NCI-H510A (cell line): ENCODE results near the gene GJB5.

Experiments used
- DNase-seq: peaks from one replicate; lab custom pipeline; 2025; lab: John Stamatoyannopoulos, UW

GJB5 gene

DNA sequence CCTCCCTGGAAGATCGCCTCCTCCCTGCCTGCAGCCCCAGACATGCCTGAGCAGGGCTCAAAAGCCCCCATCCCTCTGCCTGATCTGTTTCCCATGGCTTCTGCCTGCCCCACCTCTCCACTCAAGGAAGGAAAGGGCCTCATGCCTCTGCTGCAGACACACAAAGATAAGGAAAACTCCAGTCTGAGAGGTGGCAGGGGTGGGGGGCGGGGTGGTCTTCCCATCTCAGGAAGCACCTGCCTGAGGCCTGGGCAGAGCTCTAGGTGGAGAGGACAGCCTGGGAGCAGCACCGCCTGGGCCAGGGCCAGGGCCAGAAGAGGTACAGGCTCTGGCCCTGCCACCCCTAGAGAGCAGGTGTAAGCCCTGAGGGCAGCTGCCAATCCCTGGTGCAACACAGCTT is 22.1 kb downstream of the GJB5 start:
- no peak for DNase-seq

DNA sequence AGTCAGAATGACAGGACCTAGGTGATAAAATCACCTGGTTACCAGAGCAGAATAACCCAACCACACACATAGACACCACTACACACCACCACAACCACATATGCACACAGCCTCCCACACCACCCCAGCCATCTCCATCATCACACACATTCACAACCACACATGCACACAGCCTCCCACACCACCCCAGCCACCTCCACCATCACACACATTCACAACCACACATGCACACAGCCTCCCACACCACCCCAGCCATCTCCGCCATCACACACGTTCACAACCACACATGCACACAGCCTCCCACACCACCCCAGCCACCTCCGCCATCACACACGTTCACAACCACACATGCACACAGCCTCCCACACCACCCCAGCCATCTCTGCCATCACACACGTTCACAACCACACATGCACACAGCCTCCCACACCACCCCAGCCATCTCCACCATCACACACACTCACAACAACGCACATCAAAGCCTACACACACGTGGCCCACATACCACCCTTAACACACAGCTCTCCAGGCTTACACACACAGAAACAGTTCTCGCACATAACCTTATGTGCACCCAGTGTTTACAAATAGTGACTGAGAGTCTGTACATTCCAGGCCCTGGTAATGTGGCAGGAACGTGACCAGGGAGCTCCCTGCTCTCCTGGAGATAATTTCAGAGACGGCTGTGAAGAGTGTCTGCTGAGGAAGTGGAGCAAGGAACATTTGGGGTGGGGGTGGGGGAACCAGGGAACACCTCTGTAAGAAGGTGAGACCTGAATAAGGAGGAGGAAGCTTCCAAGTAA is 22.9 kb downstream of the GJB5 start:
- DNase-seq = no peak

DNA sequence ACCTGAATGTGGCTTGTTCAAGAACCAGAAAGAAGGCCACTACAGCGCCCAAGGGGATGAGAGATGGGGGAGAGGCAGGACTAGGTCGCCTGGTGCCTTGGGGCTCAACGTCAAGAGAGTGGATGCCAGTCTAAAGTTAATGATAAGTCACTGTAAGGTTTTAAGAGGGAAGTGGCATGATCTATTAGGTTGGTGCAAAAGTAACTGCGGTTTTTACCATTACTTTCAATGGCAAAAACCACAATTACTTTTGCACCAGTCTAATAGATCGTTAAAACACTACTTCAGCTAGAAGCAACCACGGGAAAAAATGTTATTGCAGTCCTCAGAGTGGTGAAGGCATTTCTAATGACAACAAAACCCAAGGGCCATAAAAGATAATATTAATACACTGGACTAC is 23.5 kb downstream of the GJB5 start:
- DNase-seq = no peak

DNA sequence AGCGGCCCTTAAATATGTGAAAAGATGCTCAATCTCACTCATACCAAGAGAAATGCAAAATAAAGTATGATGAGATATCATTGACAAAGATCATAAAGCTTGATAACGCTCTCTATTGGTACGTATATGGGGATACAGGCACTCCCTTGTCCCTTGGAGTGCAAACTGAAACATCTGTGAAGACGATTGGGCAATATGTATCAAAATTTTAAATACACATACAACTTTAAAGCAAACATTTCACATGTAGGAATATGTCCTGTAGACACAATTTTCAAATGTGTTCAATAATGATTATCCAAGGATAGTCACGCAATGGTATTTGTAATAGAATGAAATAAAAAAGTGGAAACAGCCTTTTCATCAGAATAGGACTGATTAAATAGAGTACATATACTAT is 24.2 kb downstream of the GJB5 start:
- no peak for DNase-seq

DNA sequence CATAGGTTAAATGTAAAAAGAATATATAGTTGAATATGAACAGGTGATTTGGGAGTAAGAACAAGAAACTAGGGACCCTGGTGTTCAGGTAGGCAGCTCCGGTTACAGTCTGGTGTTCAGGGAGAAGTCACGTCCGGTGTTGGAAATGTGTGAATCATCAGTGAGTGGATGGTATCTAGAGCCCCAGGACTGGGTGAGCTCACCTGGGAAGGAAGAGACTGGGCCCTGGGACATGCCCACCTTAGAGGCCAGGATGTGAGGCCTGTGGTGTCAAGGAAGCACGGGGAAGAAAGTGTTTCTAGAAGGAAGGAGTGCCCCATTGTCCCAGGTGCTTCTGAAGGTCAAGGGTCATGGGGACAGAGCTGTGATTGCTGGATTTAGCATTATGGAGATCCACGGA is 24.7 kb downstream of the GJB5 start:
- DNase-seq = no peak

DNA sequence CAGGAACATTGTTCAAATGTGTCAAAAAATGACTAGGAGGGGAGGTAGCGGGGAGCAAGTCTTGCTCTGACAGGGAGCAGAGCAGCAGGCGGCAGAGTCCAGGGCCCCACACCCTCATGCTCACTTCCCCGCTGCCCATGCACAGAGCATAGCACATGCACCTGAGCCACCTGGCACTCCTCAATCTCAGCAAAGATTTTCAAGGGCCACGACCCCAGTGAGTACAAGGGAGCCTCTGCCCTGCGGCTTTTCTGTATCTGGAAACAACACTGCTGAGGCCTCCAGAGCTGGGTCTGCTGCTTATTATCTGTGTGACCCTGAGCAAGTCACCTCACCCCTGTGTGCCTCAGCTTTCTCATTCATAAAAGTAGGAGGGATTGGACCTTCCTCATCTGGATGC is 25.1 kb downstream of the GJB5 start:
- DNase-seq = no peak

DNA sequence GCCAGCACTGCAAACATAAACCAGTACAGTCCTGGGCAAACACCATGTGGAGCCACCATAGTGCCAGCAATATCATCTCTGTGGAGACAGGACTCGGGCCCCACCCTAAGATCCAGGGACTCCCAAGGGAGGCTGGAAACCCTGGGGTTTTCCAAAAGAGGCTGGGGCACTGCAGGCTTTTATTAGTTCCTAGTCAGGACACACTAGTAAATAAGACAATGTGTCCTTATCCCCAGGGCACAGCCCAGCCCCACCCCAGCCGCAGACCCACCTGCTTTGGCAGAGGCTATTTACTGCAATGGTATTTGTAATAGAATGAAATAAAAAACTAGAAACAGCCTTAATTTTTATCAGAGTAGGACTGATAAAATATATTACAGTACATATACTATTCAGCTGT is 25.7 kb downstream of the GJB5 start:
- no peak for DNase-seq

DNA sequence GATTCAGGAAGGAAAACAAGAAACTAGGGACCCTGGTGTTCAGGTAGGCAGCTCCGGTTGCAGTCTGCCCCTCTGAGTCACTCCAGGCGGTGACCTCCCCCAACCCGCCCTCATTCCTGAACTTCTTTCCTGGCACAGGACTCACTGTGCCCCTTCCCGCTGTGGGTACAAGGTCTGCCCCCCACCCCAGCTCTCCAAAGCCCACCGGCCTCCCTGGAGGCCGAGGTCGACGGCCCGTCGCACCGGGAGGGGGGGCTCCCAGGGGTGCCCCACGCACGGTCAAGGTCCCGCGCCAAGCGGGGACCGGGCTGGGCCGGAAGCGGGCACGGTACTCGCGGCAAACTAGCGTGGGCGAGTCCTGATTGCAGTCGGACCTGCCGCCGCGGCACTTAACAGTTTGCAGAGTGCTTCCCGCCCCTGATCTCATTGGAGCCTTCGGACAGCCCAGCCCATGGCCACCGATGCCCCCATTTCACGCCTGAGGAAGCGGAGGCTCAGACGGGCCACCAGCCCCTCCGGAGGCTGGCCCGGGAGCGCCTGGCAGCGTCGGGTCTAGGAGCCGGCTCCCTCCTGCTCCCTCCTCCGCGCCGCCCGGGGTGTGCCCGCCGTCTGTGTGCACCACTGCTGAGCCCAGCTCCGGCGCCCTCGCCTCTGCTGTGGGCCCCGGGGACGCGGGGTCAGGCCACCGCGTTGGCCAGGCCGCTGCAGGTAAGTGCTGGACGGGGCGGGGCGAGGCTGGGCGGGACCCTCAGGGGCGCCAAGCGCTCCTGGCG is 26.4 kb downstream of the GJB5 start, which contains the start of gene GJB3:
Gene GJB3 (plus strand): TSS at position 144 of the 773 bp plus-strand sequence. CDS start 3,549 bp downstream, outside the sequence.
- DNase-seq = peak; percentile 76

DNA sequence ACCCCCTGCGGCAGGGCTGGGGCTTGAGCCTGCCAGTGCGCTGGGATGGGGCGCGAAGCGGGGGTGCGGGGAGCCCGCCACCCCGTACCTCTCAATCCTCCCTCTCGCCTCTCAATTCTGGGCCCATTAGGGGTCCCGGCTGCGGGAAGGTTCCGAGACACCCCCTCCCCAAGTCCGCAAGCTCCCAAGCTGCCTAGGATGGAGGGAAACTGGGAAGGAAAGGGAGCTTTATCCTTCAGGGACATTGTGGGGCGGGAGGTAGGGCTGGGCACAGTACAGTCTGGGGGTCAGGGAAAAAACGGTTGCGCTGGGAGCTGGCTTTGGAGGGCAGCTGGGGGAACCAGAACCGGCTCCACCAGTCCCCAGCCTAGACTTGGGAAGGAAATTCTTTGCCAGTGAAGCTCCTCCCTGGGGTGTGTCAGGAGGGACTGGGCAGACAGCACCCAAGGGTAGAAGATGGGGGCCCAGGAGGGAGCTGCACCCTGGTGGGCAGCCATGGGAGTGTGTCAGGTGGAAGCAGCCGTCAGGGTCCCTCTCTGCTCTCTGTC is 27.1 kb downstream of the GJB5 start:
- peak; percentile 55 for DNase-seq

DNA sequence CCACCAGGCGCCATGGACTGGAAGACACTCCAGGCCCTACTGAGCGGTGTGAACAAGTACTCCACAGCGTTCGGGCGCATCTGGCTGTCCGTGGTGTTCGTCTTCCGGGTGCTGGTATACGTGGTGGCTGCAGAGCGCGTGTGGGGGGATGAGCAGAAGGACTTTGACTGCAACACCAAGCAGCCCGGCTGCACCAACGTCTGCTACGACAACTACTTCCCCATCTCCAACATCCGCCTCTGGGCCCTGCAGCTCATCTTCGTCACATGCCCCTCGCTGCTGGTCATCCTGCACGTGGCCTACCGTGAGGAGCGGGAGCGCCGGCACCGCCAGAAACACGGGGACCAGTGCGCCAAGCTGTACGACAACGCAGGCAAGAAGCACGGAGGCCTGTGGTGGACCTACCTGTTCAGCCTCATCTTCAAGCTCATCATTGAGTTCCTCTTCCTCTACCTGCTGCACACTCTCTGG is 29.9 kb downstream of the GJB5 start:
- DNase-seq = no peak

DNA sequence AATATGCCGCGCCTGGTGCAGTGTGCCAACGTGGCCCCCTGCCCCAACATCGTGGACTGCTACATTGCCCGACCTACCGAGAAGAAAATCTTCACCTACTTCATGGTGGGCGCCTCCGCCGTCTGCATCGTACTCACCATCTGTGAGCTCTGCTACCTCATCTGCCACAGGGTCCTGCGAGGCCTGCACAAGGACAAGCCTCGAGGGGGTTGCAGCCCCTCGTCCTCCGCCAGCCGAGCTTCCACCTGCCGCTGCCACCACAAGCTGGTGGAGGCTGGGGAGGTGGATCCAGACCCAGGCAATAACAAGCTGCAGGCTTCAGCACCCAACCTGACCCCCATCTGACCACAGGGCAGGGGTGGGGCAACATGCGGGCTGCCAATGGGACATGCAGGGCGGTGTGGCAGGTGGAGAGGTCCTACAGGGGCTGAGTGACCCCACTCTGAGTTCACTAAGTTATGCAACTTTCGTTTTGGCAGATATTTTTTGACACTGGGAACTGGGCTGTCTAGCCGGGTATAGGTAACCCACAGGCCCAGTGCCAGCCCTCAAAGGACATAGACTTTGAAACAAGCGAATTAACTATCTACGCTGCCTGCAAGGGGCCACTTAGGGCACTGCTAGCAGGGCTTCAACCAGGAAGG is 30.5 kb downstream of the GJB5 start:
- no peak for DNase-seq

DNA sequence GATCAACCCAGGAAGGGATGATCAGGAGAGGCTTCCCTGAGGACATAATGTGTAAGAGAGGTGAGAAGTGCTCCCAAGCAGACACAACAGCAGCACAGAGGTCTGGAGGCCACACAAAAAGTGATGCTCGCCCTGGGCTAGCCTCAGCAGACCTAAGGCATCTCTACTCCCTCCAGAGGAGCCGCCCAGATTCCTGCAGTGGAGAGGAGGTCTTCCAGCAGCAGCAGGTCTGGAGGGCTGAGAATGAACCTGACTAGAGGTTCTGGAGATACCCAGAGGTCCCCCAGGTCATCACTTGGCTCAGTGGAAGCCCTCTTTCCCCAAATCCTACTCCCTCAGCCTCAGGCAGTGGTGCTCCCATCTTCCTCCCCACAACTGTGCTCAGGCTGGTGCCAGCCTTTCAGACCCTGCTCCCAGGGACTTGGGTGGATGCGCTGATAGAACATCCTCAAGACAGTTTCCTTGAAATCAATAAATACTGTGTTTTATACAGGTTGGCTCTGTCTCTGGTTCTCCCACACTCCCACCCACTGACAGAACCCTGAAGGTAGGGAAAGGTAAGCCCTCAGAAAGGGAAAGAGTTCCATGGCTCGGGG is 31.1 kb downstream of the GJB5 start:
- DNase-seq = no peak

DNA sequence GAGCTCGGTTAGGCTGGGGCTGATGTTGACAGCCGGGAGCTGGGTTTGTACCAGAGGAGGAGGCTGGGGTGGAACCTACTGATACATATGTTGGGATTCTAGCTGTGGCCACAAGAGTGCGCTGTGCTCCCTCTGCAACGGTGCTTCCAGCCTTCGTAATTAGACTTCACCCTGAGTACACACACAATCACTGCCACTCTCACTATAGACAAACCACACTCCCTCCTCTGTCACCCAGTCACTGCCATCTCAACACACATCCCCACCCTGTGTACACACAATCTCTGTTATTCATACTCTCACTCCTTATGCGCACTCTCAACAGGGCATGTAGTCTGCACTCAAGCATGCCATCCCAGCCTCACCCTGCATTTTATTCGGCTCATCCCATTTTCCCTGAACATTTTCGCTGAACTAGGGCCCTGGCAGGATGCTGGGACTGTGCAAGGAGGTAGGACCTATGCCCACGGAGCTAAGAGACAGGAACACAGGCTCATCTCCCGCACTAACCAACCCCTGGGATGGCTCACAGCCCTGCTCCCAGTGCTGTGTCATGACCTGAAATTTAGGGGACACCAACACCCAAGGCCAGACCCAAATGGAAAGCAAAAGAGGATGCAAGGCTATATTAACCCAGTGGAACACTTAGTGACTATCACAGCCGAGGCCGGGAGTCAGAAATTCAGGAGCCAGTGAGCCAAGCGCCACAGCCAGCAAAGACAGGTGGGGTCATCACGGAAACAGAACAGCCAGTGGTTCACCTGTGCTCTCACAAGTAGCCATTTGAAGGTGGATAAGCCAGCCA is 31.9 kb downstream of the GJB5 start:
- peak; percentile 89 for DNase-seq

DNA sequence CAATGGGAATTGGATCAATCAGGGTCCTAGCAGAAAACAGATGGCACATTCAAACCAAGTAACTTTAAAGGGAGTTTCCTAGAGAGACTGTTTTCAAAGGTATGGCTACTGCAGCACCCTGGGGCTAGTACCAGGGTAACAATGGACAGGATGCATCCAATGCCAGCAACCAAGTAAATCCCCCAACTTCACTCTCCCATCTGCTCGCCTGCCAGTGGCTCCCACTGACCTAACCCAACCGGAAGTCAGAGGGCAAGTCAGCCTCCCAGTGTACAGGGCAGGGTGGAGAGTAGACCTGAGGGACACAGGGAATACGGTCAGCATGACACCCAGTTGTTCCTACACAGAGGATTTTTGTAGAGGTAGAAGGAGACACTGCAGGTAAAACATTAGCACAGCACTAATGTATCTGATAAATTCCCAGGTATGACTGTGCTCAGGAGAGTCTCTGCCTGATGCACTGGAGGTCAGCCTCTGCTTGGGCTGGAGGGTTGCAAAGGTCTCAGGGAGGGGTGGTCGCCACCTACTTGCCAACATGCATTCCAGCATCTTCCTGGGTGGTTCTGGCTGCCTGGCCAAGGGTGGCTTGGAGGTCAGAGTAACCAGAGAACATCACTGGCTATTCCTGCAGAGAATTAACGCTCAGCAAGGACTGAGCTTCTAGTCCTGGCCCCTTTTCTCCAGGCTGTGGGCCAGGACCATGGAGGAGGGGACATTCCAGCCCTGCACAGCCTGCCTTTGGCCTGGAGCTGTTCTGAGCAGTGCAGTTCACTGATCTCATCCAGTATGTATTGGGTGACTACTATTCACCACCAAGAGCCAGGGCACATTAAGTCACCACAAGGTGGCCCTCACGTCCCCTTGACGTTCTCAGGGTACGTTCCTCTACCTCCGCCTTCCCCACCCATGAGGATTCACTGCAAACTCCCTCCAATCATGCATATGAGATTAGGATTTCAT is 32.9 kb downstream of the GJB5 start:
- no peak for DNase-seq

DNA sequence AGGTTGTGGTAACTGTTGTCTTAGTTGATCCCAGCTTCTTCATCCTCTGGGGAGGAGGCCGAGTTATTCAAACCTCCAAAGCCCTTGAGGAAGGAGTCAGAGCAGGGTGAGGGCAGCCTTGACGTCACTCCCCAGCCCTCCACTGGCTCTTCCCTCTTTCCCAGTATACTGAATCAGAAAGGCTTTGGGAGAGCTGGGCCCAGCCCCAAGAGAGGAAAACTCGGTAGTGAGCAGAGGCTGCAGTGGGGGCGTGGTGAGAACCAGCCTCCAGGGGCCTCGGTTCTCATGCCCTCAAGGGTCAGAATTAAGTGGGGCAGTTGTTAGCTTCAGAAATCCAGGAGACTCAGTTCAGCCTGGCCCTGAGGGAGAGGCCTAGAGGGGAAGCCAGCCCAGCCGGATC is 36.1 kb downstream of the GJB5 start:
- no peak for DNase-seq

DNA sequence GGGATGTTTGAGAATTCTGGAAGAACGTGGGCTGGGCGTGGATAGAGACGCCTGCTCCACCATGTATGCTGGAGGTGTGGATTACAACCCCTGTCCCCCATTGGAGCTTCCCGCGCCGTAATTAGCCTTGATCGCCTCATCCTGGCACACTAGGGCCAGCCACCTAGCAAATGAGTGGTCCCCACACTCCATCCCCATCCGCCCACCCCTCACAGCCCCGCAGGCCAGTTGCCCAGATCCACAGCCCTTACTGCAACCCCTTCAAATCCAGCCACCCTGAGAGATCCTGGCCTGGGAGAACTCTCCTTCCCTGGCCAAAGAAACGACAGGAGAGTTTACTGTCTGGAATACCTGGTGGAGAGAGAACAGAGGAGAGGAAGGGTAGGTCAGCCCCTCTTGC is 37.6 kb downstream of the GJB5 start:
- no peak for DNase-seq

DNA sequence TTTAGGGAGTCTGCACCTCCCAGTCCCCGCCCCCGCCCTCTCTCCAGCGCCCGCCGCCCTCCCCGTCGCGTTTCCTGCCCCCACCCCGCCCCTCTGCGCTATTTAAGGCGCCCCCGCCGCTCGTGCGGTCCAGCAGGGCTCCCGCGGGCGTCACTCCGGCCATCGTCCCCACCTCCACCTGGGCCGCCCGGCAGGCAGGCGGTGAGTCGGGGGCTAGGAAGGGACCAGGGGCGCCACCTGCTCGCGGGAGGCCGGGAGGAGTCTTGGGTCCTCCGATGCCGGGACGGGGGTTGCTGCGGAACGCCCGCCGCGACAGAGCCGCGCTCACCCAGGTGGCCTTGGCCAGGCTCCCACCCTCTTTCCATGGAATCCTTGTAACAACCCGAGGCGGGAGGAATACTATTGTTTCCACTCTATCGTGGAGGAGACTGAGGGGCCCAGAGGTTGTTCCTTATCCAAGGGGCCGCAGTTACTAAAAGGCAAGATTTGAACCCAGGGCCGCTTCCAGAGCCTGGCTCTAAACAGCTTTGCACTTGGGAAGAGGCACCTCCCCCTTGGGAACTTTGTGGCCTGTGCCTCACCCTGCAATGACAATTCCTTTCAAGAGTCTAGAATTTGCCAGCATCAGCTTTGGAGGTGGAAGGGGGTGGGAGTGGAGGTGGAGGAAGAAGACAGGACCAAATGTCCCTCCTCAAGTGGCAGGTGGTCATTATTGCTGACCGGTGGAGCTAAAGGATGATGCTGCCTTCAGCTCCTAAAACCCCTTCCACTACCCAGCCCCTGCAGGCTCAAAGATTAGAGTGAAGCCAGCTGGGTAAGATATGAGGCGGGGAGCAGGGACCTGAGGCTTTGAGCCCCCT is 38.3 kb downstream of the GJB5 start, which contains the start of gene GJA4:
Gene GJA4 (plus strand): TSS at position 132 of the 860 bp plus-strand sequence. CDS start 1,215 bp downstream, outside the sequence.
- no peak for DNase-seq

DNA sequence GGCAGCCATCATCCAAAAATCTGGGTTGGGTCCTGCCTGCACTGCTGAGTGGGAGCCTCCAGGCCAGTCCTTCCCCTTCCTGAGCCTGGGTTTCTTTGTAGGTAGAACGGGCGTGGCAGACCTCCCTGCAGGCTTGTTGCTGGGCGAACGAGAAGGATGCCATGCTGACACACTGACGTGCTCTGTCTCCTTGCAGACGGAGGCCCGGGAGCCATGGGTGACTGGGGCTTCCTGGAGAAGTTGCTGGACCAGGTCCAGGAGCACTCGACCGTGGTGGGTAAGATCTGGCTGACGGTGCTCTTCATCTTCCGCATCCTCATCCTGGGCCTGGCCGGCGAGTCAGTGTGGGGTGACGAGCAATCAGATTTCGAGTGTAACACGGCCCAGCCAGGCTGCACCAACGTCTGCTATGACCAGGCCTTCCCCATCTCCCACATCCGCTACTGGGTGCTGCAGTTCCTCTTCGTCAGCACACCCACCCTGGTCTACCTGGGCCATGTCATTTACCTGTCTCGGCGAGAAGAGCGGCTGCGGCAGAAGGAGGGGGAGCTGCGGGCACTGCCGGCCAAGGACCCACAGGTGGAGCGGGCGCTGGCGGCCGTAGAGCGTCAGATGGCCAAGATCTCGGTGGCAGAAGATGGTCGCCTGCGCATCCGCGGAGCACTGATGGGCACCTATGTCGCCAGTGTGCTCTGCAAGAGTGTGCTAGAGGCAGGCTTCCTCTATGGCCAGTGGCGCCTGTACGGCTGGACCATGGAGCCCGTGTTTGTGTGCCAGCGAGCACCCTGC is 39.3 kb downstream of the GJB5 start:
- DNase-seq = no peak
